Keratinocyte (primary cell): ENCODE results near the gene LY86. TPM values are rescaled to one million over a fixed set of nuclear protein-coding genes. Genes with fewer than 3 reads are reported as not detected.
A peak's percentile ranks its signal among the peaks of the same experiment; 100 is the strongest.

ENCODE experiments used
- DNase-seq: peaks from one replicate; pipeline ENCODE4 v3.0.0-alpha.2; 2011; ENCODE audit warnings: low read depth, missing footprints, low spot score
- FAIRE-seq: peaks from 2 replicates; lab custom pipeline; 2011; peaks lifted over from hg19 to GRCh38; lab: Jason Lieb, UNC
- H2AFZ ChIP-seq: 2 replicates; pipeline ENCODE4 v1.6.0; 2012; ENCODE audit warnings: low read length, control low read depth, inconsistent platforms; ENCODE audit not compliant: control insufficient read depth
- H3K27ac ChIP-seq: 2 replicates; pipeline ENCODE4 v1.5.1; 2011; ENCODE audit warnings: low read length; ENCODE audit not compliant: control insufficient read depth, insufficient read depth
- H3K27me3 ChIP-seq: 3 replicates; pipeline ENCODE4 v1.6.0; 2011; ENCODE audit warnings: low read length; ENCODE audit not compliant: control insufficient read depth, insufficient read depth; ENCODE audit errors: extremely low read depth
- H3K36me3 ChIP-seq, 2 experiments: 2 replicates in 1 of 2; 3 replicates in 1 of 2; pipeline ENCODE4 v1.5.1; 2011; ENCODE audit warnings: low read length in 2 of 2, mild to moderate bottlenecking in 1 of 2; ENCODE audit not compliant: control insufficient read depth in 2 of 2, insufficient read depth in 2 of 2; ENCODE audit errors: extremely low read depth in 1 of 2
- H3K4me1 ChIP-seq: 3 replicates; pipeline ENCODE4 v1.5.1; 2011; ENCODE audit warnings: low read length; ENCODE audit not compliant: control insufficient read depth, insufficient read depth; ENCODE audit errors: extremely low read depth
- H3K4me2 ChIP-seq: 3 replicates; pipeline ENCODE4 v1.6.0; 2011; ENCODE audit warnings: low read depth, low read length; ENCODE audit not compliant: control insufficient read depth, insufficient read depth; ENCODE audit errors: extremely low read depth
- H3K4me3 ChIP-seq, 3 experiments: fragments of 200-600 bp in 1 of 3; sonication (generic) in 1 of 3; 2 replicates in 2 of 3; 3 replicates in 1 of 3; pipeline ENCODE4 v1.5.1; 2011 to 2016; ENCODE audit warnings: low read length in 3 of 3, mild to moderate bottlenecking in 3 of 3, control low read depth in 2 of 3, inconsistent platforms in 1 of 3, low read depth in 1 of 3, mixed read lengths in 1 of 3, mixed run types in 1 of 3, moderate library complexity in 1 of 3; ENCODE audit not compliant: control insufficient read depth in 2 of 3, insufficient read depth in 2 of 3; ENCODE audit errors: extremely low read depth in 1 of 3
- H3K79me2 ChIP-seq: 2 replicates; pipeline ENCODE4 v1.6.0; 2012; ENCODE audit warnings: low read length; ENCODE audit not compliant: control insufficient read depth, insufficient read depth
- H3K9ac ChIP-seq: 3 replicates; pipeline ENCODE4 v1.6.0; 2011; ENCODE audit warnings: low read length; ENCODE audit not compliant: control insufficient read depth, insufficient read depth; ENCODE audit errors: extremely low read depth
- H3K9me1 ChIP-seq: 3 replicates; pipeline ENCODE4 v1.6.0; 2011; ENCODE audit warnings: low read length; ENCODE audit not compliant: control insufficient read depth, insufficient read depth; ENCODE audit errors: extremely low read depth
- H3K9me3 ChIP-seq: 2 replicates; pipeline ENCODE4 v1.5.1; 2012; ENCODE audit warnings: low read depth, low read length; ENCODE audit not compliant: control insufficient read depth
- H4K20me1 ChIP-seq: 3 replicates; pipeline ENCODE4 v1.6.0; 2011; ENCODE audit warnings: low read length; ENCODE audit not compliant: control insufficient read depth, insufficient read depth; ENCODE audit errors: extremely low read depth
- EZH2 ChIP-seq: IDR thresholded peaks from one replicate; pipeline ENCODE4 v1.6.1; 2012; ENCODE audit warnings: inconsistent platforms, mild to moderate bottlenecking, low read length, moderate library complexity
- dilution Hi-C: fragments of 300-500 bp; cut with MboI; formaldehyde crosslinking; loops from one replicate; pipeline ENCODE4 v1.7.0; 2020; ENCODE audit warnings: low sequenced_read_pairs; ENCODE audit not compliant: extremely low pct_ligation_motif_present
- polyA plus RNA-seq, 5 experiments: library from polyadenylated mRNA; depleted of rRNA in 3 of 5; stranded (reverse) in 3 of 5; stranded (forward) in 1 of 5; unstranded in 1 of 5; fragments of >200 nt; gene quantifications; 1 replicate in 1 of 5; 2 replicates in 3 of 5; 3 replicates in 1 of 5; pipeline versions ENCODE4 v1.2.1 to v1.2.3, GENCODE V29; 2011 to 2012; ENCODE audit warnings: missing spikeins in 2 of 5, low read depth in 1 of 5, low replicate concordance in 1 of 5
- TF ChIP-seq, protein P1 (sequence below), 3 experiments: IDR thresholded peaks in 1 of 3; conservative IDR thresholded peaks in 1 of 3; optimal IDR thresholded peaks in 1 of 3; 2 replicates in 2 of 3; 3 replicates in 1 of 3; pipeline versions ENCODE3 to v1.5.1; 2011; ENCODE audit warnings: low read length in 3 of 3, mild to moderate bottlenecking in 3 of 3, moderate library complexity in 2 of 3, control low read depth in 1 of 3, inconsistent platforms in 1 of 3; ENCODE audit not compliant: insufficient read depth in 2 of 3; ENCODE audit errors: extremely low read depth in 1 of 3

LY86 gene
- polyA plus RNA-seq, 1 donor (not counting 4 experiments of a cell fraction or from before 2014, with no cell fraction given) = not detected

DNA sequence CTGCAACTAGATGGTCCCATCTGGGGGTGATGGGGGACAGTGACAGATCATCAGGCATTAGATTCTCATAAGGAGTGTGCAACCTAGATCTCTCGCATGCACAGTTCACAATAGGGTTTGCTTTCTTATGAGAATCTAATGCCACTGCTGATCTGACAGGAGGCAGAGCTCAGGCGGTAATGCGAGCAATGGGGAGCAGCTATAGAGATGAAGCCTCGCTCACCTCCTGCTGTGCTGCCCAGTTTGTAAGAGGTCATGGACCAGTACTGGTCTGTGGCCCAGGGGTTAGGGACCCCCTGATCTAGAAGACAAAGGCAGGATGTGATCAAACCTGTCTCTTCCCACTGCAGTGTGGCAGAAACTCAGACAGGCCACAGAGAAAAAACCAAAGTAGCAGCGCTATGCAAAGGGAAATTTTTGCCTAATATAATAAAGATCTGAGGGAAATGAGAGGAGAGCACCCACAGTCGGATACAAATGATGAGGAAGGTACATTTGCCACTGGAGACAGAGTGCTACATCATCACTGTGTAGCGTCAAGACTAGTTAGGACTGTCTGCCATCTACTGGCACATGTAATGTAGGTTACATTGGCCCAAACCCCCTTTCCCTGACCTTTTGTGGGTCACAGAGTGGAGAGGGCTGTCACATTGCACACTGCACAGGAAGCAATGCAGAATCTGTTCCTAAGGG lies 4.1 kb upstream of the LY86 start:
- Histone ChIP-seq H3K79me2 (no peaks in the 10 kb centered on the region), H3K27me3 (no peaks in the 10 kb centered on the region), H2AFZ (no peak overlapping the region), H3K9me3 (no peaks in the 10 kb centered on the region), H3K27ac (no peak overlapping the region), H3K4me3 (no peak overlapping the region), H3K9ac (no peak overlapping the region), H3K4me1 (no peaks in the 10 kb centered on the region), H4K20me1 (no peaks in the 10 kb centered on the region), H3K9me1 (no peaks in the 10 kb centered on the region), H3K36me3 (no peaks in the 10 kb centered on the region), H3K4me2 (no peak overlapping the region)
- no peak for FAIRE-seq
- DNase-seq = no peak
- dilution Hi-C loops = no loop called here
- TF ChIP-seq, protein P1, sequence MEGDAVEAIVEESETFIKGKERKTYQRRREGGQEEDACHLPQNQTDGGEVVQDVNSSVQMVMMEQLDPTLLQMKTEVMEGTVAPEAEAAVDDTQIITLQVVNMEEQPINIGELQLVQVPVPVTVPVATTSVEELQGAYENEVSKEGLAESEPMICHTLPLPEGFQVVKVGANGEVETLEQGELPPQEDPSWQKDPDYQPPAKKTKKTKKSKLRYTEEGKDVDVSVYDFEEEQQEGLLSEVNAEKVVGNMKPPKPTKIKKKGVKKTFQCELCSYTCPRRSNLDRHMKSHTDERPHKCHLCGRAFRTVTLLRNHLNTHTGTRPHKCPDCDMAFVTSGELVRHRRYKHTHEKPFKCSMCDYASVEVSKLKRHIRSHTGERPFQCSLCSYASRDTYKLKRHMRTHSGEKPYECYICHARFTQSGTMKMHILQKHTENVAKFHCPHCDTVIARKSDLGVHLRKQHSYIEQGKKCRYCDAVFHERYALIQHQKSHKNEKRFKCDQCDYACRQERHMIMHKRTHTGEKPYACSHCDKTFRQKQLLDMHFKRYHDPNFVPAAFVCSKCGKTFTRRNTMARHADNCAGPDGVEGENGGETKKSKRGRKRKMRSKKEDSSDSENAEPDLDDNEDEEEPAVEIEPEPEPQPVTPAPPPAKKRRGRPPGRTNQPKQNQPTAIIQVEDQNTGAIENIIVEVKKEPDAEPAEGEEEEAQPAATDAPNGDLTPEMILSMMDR (optimal IDR thresholded peaks at IDR 0.05 in 1 of 3, IDR thresholded peaks at IDR 0.05 in 1 of 3, conservative IDR thresholded peaks at IDR 0.05 in 1 of 3; ENCODE audit: extremely low read depth in 1 of 3, insufficient read depth in 2 of 3, low read length in 3 of 3) = peak in 1 of 3 experiments; percentile 35
- no peak for TF ChIP-seq EZH2

DNA sequence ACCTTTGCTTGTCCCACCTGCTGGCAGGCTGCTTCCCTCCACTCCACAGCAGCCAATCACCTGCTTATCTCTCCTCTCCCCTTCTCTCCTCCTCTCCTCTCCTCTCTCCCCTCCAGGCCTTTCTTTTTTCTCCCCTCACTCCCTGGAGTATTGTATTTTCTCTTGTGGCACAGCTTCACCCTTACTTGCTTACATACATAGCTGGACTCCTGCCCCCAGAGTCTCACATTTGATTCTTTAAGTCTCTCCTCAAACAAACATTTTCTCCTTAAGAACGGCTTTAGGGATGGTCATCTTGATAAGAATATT lies 3.6 kb upstream of the LY86 start:
- Histone ChIP-seq H3K27ac (no peak overlapping the region), H4K20me1 (no peaks in the 10 kb centered on the region), H3K27me3 (no peaks in the 10 kb centered on the region), H3K9me3 (no peaks in the 10 kb centered on the region), H3K9me1 (no peaks in the 10 kb centered on the region), H3K4me2 (no peak overlapping the region), H3K79me2 (no peaks in the 10 kb centered on the region), H3K4me1 (no peaks in the 10 kb centered on the region), H3K4me3 (no peak overlapping the region), H2AFZ (no peak overlapping the region), H3K36me3 (no peaks in the 10 kb centered on the region), H3K9ac (no peak overlapping the region)
- FAIRE-seq (no peak), DNase-seq (no peak)
- TF ChIP-seq, protein P1 (optimal IDR thresholded peaks at IDR 0.05 in 1 of 3, IDR thresholded peaks at IDR 0.05 in 1 of 3, conservative IDR thresholded peaks at IDR 0.05 in 1 of 3; ENCODE audit: extremely low read depth in 1 of 3, insufficient read depth in 2 of 3, low read length in 3 of 3) = no peak
- TF ChIP-seq EZH2 = no peak
- dilution Hi-C loops = no loop called here
